ENCODE data around the gene IL1RL1.
A peak's percentile ranks its signal among the peaks of the same experiment; 100 is the strongest.

The IL1RL1 gene

GRCh38 chr2:102337012-102337411 lies 25.6 kb downstream of the IL1RL1 start:
- no peak for DNase-seq

GRCh38 chr2:102337481-102338386 lies 26.4 kb downstream of the IL1RL1 start:
- DNase-seq = no peak

GRCh38 chr2:102340778-102341177 lies 29.4 kb downstream of the IL1RL1 start:
- DNase-seq = no peak

- DNase-seq = no peak
Measured at GRCh38 chr2:102342888-102343287, 31.5 kb downstream of the IL1RL1 start.

- no peak for DNase-seq
Measured at GRCh38 chr2:102344397-102344796, 33.0 kb downstream of the IL1RL1 start.

- no peak for DNase-seq
Measured at GRCh38 chr2:102345329-102345920, 34.1 kb downstream of the IL1RL1 start.

GRCh38 chr2:102346381-102347130 lies 35.2 kb downstream of the IL1RL1 start:
- no peak for DNase-seq

- no peak for DNase-seq
Measured at GRCh38 chr2:102350137-102350793, 38.9 kb downstream of the IL1RL1 start.

GRCh38 chr2:102355526-102356380 lies 44.4 kb downstream of the IL1RL1 start, which contains the start of gene IL18R1:
TSS of gene IL18R1 (plus strand) at chr2:102355796. CDS start at chr2:102362661, 6,865 bp downstream.
- DNase-seq = peak; percentile 26

GRCh38 chr2:102356381-102356712 lies 45.0 kb downstream of the IL1RL1 start:
- no peak for DNase-seq

- DNase-seq = no peak
Measured at GRCh38 chr2:102356741-102357140, 45.4 kb downstream of the IL1RL1 start.

- DNase-seq = peak; percentile 13
Measured at GRCh38 chr2:102357937-102358336, 46.6 kb downstream of the IL1RL1 start.

GRCh38 chr2:102358496-102358895 lies 47.1 kb downstream of the IL1RL1 start:
- DNase-seq = no peak

- no peak for DNase-seq
Measured at GRCh38 chr2:102359527-102359926, 48.2 kb downstream of the IL1RL1 start.

- no peak for DNase-seq
Measured at GRCh38 chr2:102361632-102362241, 50.4 kb downstream of the IL1RL1 start.

- DNase-seq = no peak
Measured at GRCh38 chr2:102365763-102366162, 54.4 kb downstream of the IL1RL1 start.

GRCh38 chr2:102366406-102367112 lies 55.2 kb downstream of the IL1RL1 start:
- DNase-seq = no peak

- no peak for DNase-seq
Measured at GRCh38 chr2:102367331-102367971, 56.1 kb downstream of the IL1RL1 start.

- DNase-seq = no peak
Measured at GRCh38 chr2:102368461-102369109, 57.2 kb downstream of the IL1RL1 start.

- DNase-seq = no peak
Measured at GRCh38 chr2:102369866-102370265, 58.5 kb downstream of the IL1RL1 start.
